Right lobe of liver (tissue), 6 donors: Measurements from ENCODE around the gene DTX1. TPM values are rescaled to one million over a fixed set of nuclear protein-coding genes. Genes with fewer than 3 reads are reported as not detected.

Source experiments
- ATAC-seq, 4 donors: fragments of 200-7000 bp; cut with Tn5 transposase; one replicate each; pipeline ENCODE4 v1.9.1; 2020; ENCODE audit warnings: mild to moderate bottlenecking in 4 of 4, moderate library complexity in 4 of 4
- DNase-seq, 3 donors: peaks; one replicate each; pipeline ENCODE4 v3.0.0-alpha.2; 2020
- H3K27ac ChIP-seq, 3 donors: fragments of 200-600 bp; one replicate each; pipeline ENCODE4 v1.8.0; 2022
- H3K27me3 ChIP-seq, 2 donors: fragments of 200-600 bp; one replicate each; pipeline ENCODE4 v1.8.0; 2022
- H3K36me3 ChIP-seq, 4 donors: fragments of 200-600 bp; sonication (generic) in 1 of 4; one replicate each; pipeline versions ENCODE4 v1.5.1 to v1.8.0; 2017 to 2022; ENCODE audit warnings: control low read depth in 1 of 4
- H3K4me1 ChIP-seq, 4 donors: fragments of 200-600 bp; sonication (generic) in 1 of 4; one replicate each; pipeline versions ENCODE4 v1.5.1 to v1.8.0; 2017 to 2022; ENCODE audit warnings: control low read depth in 1 of 4
- H3K4me3 ChIP-seq, 3 donors: fragments of 200-600 bp; one replicate each; pipeline ENCODE4 v1.8.0; 2022
- H3K9me3 ChIP-seq, 4 donors: fragments of 200-600 bp; sonication (generic) in 1 of 4; one replicate each; pipeline versions ENCODE4 v1.5.1 to v1.8.0; 2017 to 2022; ENCODE audit warnings: control low read depth in 1 of 4
- POLR2A ChIP-seq: fragments of 450-650 bp; IDR thresholded peaks from one replicate; pipeline ENCODE4 v1.6.1; 2017; ENCODE audit warnings: antibody characterized with exemption, mild to moderate bottlenecking
- WGBS: methylation state at CpG from one replicate; pipeline ENCODE4 v1.1.6; 2018; ENCODE audit warnings: low coverage, low lambda C conversion rate; ENCODE audit not compliant: insufficient coverage; ENCODE audit errors: missing lambda C conversion rate; 5-methylcytosine and 5-hydroxymethylcytosine counted together
- intact Hi-C, 2 donors: fragments of 100-400 bp; cut with DNase I; formaldehyde crosslinking; loops; one replicate each; pipeline versions ENCODE4 v1.11.2 to v1.14.1; 2022
- total RNA-seq, 6 experiments: library from RNA; depleted of rRNA in 2 of 6; stranded (reverse); fragments of >200 nt in 2 of 6; fragmentation: NEBNext Ultra II Directional in 3 of 6; extraction: Animal tissue kit (Norgen Biotek cat#: 25700) in 3 of 6; gene quantifications; one replicate each; pipeline versions ENCODE4 v1.1.0 to v1.2.4, GENCODE V29; 2016 to 2023
- TF ChIP-seq, protein P1 (sequence below), 4 donors: fragments of 200-600 bp in 3 of 4; fragments of 450-650 bp in 1 of 4; IDR thresholded peaks; one replicate each; pipeline versions ENCODE4 v1.5.1 to v1.8.0; 2016 to 2022; ENCODE audit warnings: antibody characterized with exemption in 4 of 4, mild to moderate bottlenecking in 2 of 4
- donor health status: DM: no; HTN: yes; CAD: no.
- donor health status: DM: no; HTN: no; CAD: no.
- donor health status: DM: no; HTN: no; CAD: no.
- donor health status: DM: no; HTN: yes; CAD: no.
- donor health status: DM: no; HTN: yes; CAD: no.

The DTX1 gene
- total RNA-seq, 6 experiments from 2014 or later, result 1.4 to 51.2 (median 20.0) TPM

DNA sequence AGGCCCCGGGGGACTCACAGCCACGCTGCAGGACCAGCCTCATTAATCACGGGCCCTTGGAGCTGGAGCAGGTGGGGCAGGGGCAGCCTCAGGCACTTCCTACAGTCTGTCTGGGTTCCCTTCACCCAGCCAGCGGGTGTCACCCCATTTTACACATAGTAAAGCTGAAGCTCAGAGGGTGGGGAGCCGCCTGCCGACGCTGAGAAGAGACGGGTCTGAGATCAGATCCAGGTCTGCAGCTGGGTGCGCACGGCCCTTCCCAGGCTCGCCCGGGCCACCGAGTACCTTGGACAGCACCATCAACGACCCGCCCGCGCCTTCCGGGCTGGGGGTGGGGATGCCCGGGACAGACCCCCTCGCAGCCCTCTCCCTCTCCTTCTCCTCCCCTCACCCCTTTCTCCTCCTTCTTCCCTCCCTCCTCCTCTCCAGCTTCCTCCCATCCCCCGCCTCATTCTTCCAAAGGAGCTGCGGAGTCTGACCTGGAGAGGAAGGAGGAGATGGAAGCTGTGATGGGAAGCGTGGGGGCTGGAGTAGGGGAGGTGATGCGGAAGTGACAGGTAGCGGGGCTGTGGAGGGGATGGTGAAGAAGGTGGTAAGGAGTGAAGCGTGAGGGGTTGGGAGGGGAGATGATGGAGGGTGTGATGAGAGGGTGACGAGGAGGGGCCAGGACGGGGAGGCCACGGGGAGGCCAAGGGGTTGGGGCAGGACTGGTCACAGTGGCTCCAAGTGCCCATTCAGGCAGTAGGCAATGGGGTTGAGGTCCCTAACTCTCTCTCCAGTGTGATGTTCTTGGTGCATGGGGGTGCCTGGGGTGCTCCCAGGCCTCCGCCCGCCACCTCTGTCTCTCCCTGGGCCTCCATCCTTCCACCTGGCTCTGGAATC lies 8.8 kb downstream of the DTX1 start:
- Histone ChIP-seq H3K4me3 (no peak overlapping the region), H3K27ac (no peak overlapping the region), H3K9me3 (no peaks in the 10 kb centered on the region), H3K27me3 (no peaks in the 10 kb centered on the region), H3K4me1 (peaks cover 0 to 39% (median 7%) of the 10 kb centered on the region in 4 donors), H3K36me3 (no peaks in the 10 kb centered on the region)
- no peak for ATAC-seq
- intact Hi-C loops, result no loop called here
- DNase-seq, result no peak
- 58% methylated on average over 15 of the region's 31 CpGs for WGBS
- TF ChIP-seq, protein P1, sequence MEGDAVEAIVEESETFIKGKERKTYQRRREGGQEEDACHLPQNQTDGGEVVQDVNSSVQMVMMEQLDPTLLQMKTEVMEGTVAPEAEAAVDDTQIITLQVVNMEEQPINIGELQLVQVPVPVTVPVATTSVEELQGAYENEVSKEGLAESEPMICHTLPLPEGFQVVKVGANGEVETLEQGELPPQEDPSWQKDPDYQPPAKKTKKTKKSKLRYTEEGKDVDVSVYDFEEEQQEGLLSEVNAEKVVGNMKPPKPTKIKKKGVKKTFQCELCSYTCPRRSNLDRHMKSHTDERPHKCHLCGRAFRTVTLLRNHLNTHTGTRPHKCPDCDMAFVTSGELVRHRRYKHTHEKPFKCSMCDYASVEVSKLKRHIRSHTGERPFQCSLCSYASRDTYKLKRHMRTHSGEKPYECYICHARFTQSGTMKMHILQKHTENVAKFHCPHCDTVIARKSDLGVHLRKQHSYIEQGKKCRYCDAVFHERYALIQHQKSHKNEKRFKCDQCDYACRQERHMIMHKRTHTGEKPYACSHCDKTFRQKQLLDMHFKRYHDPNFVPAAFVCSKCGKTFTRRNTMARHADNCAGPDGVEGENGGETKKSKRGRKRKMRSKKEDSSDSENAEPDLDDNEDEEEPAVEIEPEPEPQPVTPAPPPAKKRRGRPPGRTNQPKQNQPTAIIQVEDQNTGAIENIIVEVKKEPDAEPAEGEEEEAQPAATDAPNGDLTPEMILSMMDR (IDR thresholded peaks at IDR 0.05), result no peak
- TF ChIP-seq POLR2A, result no peak

DNA sequence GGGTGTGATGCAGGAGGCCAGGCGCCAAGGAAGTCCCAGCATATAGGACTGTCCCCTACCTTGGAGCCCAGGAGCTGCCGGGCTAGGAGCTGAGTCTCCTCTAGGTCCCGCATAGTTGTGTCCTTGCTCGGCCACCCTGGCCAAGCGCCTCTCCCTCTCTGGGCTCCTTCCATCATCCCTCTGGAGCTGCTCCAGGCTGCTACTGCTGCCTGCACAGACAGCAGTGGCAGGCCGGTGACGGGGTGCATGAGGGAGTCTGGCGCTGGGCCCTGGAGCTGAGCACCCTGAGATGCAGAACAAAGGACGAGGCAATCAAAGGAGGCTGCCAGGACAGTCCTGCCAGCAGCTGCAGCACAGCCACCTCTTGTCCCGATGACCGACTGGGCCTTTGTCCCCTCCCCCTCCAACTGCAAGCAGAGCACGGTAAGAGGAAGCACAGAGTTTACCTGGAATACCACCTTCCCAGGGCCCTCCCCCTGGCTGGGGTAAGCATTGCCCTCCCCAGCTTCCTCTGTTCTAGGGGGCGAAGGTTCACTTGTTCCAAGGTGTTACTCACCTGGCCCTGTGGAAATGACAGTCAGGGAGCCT lies 10.4 kb downstream of the DTX1 start:
- DNase-seq (peak in 2 of 3 donors; percentile 50 to 83), ATAC-seq (peak in 2 of 4 donors; percentile 23 to 28)
- H3K27me3 ChIP-seq, result no peaks in the 10 kb centered on the region
- no peak overlapping the region for H3K27ac ChIP-seq
- TF ChIP-seq, protein P1 (IDR thresholded peaks at IDR 0.05), result no peak
- no peak for TF ChIP-seq POLR2A
- H3K36me3 ChIP-seq, result no peaks in the 10 kb centered on the region
- 40% methylated on average over 1 of the region's 13 CpGs for WGBS
- H3K4me3 ChIP-seq, result no peak overlapping the region
- no peaks in the 10 kb centered on the region for H3K9me3 ChIP-seq
- H3K4me1 ChIP-seq, result peaks cover 0 to 47% (median 15%) of the 10 kb centered on the region in 4 donors
- intact Hi-C loops, result no loop called here

DNA sequence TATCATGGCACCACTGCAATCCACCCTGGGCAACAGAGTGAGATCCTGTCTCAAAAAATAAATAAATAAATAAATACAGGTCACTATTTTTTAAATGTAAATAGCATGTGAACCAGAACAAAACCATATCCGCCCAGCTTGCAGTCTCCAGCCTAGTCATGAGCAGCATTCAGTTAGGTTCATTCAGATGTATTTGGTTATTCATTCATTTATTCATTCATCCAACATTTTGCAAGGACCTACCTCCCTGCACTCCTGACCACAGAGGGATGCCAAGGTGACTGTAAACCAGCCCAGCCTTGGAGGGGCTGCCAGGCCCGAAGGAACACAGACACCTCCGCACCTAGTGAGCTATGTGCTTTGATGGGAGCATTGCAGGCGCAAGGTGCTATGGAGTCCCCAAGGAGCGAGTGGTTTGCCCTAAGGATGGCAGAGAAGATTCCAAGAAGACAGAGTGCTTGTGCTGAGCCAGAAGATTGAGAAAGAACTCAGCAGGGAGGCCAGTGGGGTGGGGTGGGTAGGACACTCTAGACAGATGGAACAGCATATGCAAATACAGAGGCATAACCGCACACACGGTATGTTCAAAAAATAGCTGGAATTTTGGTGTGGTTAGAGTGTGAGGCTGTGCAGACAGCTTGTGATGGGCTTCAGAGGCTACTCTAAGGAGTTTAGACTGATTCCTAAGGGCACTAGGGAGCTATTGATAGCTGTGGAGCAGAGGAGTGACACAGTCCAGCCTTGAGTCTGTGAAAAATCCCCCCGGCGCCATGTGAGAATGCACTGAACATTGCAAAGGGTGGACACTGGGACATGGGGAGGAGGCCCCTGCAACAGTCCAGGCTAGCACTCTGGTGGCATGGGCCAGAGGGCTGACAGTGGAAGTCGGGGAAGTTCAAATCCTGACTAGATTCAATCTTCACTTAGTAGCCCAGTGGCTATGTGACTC lies 11.7 kb downstream of the DTX1 start:
- no peak overlapping the region for H3K27ac ChIP-seq
- no peak overlapping the region for H3K4me3 ChIP-seq
- no peaks in the 10 kb centered on the region for H3K27me3 ChIP-seq
- WGBS, result 86% methylated on average over 8 of the region's 10 CpGs
- H3K36me3 ChIP-seq, result no peaks in the 10 kb centered on the region
- TF ChIP-seq POLR2A, result no peak
- TF ChIP-seq, protein P1 (IDR thresholded peaks at IDR 0.05), result no peak
- peaks cover 0 to 53% (median 17%) of the 10 kb centered on the region in 4 donors for H3K4me1 ChIP-seq
- no peaks in the 10 kb centered on the region for H3K9me3 ChIP-seq
- no peak for ATAC-seq
- no peak for DNase-seq
- intact Hi-C loops, result no loop called here

DNA sequence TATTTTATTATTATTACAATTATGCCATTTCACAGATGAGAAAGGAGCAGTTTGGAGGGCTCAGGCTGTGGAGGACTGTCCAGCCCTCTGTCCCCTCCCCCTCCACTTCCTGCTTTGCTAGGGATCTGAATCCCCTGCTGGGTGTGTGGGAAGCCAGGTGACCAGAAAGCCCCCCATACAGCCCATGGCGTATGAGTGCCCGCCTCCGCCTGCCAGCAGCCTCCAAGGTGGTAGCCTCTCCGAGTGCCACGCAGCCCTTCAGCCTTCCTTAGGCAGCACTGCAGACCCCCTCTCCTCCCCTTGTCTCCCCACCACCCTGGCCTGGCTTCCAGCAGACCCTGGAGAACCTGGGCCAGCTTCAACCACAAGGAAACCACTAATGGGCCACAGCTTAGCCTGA lies 12.6 kb downstream of the DTX1 start:
- TF ChIP-seq, protein P1 (IDR thresholded peaks at IDR 0.05), result no peak
- no peak for TF ChIP-seq POLR2A
- DNase-seq (no peak), ATAC-seq (no peak)
- intact Hi-C loops, result no loop called here
- Histone ChIP-seq H3K36me3 (no peaks in the 10 kb centered on the region), H3K4me3 (no peak overlapping the region), H3K27me3 (no peaks in the 10 kb centered on the region), H3K27ac (no peak overlapping the region), H3K9me3 (no peaks in the 10 kb centered on the region), H3K4me1 (peaks cover 0 to 45% (median 17%) of the 10 kb centered on the region in 4 donors)
- WGBS, result no CpG with 5 or more reads among the region's 5 CpGs
